ENCODE results near the gene PROCA1.

Gene PROCA1

DNA sequence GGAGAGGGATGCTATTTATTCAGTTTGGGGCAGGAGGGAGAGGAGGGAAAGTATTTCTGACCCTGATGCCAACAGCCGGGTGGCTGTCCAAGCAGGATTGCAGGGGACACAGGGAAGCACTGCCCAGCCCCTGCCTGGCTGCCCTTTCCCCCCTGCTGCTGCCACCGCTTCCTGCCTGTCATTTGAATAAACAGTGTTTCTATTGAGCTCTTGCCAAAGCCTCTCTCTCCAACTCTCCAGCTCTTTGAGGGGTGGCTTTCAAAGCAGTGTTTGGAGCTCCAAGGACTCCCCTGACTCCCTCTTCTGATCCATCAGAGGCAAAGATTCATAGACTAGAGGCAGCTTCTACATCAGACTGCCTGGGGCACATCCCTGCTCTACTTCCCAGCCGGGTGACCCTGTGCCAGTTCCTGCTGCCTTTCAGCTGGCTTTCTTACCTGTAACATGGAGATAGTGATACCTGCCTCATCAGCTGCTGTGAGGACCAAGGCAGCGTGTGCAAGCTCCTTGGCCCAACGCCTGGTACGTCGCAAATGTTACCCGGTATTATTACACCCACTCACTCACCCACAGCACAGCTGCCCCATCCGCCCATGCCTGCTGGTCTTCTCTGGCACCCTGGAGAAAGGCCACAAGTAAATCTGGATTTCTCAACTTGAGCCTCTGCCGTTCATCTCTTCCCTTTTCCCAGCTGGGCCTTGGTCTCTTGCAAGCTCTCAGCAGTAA lies 9.5 kb downstream of the PROCA1 start:
- TF ChIP-seq, protein P1, sequence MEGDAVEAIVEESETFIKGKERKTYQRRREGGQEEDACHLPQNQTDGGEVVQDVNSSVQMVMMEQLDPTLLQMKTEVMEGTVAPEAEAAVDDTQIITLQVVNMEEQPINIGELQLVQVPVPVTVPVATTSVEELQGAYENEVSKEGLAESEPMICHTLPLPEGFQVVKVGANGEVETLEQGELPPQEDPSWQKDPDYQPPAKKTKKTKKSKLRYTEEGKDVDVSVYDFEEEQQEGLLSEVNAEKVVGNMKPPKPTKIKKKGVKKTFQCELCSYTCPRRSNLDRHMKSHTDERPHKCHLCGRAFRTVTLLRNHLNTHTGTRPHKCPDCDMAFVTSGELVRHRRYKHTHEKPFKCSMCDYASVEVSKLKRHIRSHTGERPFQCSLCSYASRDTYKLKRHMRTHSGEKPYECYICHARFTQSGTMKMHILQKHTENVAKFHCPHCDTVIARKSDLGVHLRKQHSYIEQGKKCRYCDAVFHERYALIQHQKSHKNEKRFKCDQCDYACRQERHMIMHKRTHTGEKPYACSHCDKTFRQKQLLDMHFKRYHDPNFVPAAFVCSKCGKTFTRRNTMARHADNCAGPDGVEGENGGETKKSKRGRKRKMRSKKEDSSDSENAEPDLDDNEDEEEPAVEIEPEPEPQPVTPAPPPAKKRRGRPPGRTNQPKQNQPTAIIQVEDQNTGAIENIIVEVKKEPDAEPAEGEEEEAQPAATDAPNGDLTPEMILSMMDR (IDR thresholded peaks at IDR 0.05; ENCODE audit: low read depth, low read length, missing control alignments): no peak
- no peak overlapping the region for H3K4me3 ChIP-seq (ENCODE audit: low read depth, low read length)
- DNase-seq (ENCODE audit: low read depth): no peak
- in situ Hi-C loops (cut with HindIII; ENCODE audit: low sequenced_read_pairs): no loop called here

DNA sequence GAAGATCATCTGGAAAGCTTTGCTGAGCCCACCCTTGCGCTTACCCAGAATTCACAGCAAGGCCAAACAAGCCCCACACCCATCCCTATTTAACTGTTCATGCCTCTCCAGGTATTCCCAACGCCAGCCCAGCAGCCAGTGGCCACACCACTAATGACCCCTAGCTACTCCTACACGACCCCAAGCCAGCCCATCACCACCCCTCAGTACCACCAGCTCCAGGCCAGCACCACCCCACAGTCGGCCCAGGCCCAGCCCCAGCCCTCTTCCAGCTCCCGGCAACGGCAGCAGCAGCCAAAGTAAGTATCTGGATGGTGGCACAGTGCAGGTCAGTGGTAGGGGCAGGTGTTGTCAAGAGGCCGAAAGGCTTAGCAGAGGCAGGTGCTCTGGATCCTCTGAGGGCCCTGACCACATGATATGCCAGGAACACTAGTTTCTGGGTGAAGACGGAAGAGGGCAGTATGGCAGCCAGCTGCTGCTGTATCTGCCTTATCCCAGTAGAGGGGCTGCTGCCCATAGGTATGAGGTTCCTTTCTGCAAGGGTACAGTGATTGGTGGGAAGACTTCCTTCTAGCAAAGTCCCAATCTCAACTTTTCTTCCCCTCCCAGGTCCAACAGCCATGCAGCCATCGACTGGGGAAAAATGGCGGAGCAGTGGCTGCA lies 10.7 kb downstream of the PROCA1 start:
- DNase-seq (ENCODE audit: low read depth): no peak
- in situ Hi-C loops (cut with HindIII; ENCODE audit: low sequenced_read_pairs): no loop called here
- TF ChIP-seq, protein P1 (IDR thresholded peaks at IDR 0.05; ENCODE audit: low read depth, low read length, missing control alignments): no peak
- no peak overlapping the region for H3K4me3 ChIP-seq (ENCODE audit: low read depth, low read length)

DNA sequence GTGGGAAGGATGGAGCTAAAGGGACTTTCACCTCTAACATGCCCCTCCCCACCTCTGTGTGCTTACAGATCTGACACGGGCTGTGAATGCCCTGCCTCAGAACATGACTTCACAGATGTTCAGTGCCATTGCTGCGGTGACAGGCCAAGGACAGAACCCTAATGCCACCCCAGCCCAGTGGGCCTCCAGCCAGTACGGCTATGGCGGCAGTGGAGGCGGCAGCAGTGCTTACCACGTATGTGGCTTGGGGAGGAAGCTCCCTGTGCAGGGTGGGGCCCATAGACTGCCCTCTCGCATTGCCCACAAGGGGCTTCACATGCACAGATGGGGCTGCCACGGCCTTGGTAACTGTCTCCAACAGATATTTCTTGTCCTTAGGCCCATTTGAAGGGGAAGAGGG lies 11.4 kb downstream of the PROCA1 start:
- in situ Hi-C loops (cut with HindIII; ENCODE audit: low sequenced_read_pairs): no loop called here
- DNase-seq (ENCODE audit: low read depth): no peak
- H3K4me3 ChIP-seq (ENCODE audit: low read depth, low read length): no peak overlapping the region
- TF ChIP-seq, protein P1 (IDR thresholded peaks at IDR 0.05; ENCODE audit: low read depth, low read length, missing control alignments): no peak

DNA sequence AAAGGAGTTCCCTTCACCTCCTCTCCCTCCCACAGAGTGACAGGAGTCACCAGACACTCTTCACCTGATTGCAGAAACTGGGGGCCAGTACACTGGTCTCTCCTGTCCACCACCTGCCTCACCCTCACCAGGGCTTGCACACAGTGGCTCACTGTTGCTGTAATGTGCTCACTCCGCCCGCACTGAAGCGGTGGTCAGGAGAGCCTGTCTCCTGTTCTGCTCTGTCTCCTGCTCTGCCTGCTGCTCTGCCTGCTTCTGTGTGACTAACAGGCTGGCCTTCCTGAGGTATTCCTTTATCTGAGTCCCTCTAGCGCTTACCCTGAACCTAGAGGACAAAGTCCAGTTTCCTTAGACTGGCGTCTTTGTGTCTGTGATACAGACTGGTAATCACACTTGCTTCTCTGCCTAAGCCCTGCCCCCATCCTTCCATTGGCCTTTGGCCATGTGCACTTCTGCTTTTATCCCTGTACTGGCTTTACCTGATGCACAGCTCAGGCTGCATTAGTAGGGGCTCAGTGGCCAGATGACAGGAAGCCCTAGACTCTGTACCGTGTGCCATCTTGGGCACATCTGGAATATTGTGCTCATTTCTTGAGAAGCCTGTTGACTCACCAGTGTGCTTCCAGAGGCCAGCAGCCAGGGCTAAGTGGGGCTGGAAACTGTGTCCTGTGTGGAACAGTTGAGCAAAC lies 13.3 kb downstream of the PROCA1 start:
- no peak for DNase-seq (ENCODE audit: low read depth)
- TF ChIP-seq, protein P1 (IDR thresholded peaks at IDR 0.05; ENCODE audit: low read depth, low read length, missing control alignments): no peak
- H3K4me3 ChIP-seq (ENCODE audit: low read depth, low read length): no peak overlapping the region
- in situ Hi-C loops (cut with HindIII; ENCODE audit: low sequenced_read_pairs): no loop called here

DNA sequence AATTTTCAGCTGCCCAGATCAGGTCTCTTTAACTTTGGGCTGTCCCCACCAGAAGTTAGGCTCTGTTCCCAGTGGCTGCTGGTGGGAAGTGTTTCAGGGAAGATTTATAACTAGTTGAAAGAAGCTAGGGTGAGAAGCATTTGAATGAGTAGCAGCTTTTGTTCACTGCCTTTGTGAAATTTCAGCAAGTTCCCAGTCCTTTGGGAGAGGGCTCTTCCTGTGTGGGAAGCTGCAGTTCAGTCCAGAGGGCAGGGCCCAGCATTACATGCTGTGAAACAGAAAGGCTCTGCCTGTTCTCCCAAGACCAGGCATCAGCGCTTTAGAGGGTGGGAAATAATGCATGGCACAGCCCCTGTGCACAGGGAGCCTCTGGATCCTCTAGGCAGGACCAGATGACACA lies 17.8 kb downstream of the PROCA1 start:
- TF ChIP-seq, protein P1 (IDR thresholded peaks at IDR 0.05; ENCODE audit: low read depth, low read length, missing control alignments): no peak
- no peak for DNase-seq (ENCODE audit: low read depth)
- H3K4me3 ChIP-seq (ENCODE audit: low read depth, low read length): no peak overlapping the region
- in situ Hi-C loops (cut with HindIII; ENCODE audit: low sequenced_read_pairs): no loop called here

DNA sequence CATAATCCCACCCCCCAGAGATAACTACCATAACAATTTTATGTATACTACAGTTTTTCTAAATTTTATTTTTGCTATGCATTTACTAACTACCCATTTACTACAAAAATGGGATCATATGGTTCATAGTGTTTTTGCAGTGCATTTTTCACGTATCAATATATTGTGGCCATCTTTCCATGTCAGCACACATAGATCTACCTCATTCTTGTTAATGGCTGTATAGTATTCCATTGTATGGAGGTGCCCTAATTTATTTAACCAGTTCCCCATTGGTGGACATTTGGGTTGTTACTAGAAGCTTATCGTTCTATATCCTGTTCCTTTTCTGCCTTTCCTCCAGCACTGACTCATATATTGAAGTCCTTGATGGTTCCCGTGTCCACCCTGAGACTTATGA lies 22.7 kb downstream of the PROCA1 start:
- in situ Hi-C loops (cut with HindIII; ENCODE audit: low sequenced_read_pairs): no loop called here
- TF ChIP-seq, protein P1 (IDR thresholded peaks at IDR 0.05; ENCODE audit: low read depth, low read length, missing control alignments): no peak
- no peak overlapping the region for H3K4me3 ChIP-seq (ENCODE audit: low read depth, low read length)
- no peak for DNase-seq (ENCODE audit: low read depth)

Data from astrocyte of the cerebellum (primary cell).